GM08714 (cell line): ENCODE results near the gene ALOXE3.

ENCODE experiments used
- H3K4me3 ChIP-seq: fragments of 200-500 bp; sonication (Bioruptor generic); 2 replicates; pipeline ENCODE4 v1.5.1; 2014; ENCODE audit warnings: mild to moderate bottlenecking, low read length, inconsistent platforms
- ZNF274 ChIP-seq: IDR thresholded peaks from 2 replicates; pipeline ENCODE4 v1.6.1; 2012; ENCODE audit warnings: mild to moderate bottlenecking, low read depth, low read length

Gene ALOXE3

DNA sequence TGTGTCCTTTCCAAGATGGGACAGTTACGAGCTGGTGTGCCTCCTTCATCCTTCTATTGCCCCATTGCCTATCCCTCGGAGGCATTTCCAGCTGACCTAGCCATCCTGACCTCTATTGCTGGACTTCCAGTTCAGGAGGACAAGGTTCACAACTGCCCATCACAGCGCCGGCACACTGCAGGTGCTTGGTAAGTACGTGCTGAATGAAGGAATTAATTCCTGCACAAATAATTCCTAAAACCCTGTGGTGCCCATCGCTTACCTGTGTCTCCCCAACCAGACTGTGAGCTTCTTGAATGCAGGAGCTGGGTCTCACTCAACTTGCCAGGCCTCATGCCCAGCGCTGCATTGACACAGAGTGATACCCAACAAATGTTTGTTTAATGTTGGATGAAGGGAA is 66.5 kb downstream of the ALOXE3 start:
- no peak overlapping the region for H3K4me3 ChIP-seq
- TF ChIP-seq ZNF274 = no peak

- H3K4me3 ChIP-seq = no peak overlapping the region
- no peak for TF ChIP-seq ZNF274
Measured at GRCh38 chr17:8048736-8049135, 69.6 kb downstream of the ALOXE3 start.

- no peak for TF ChIP-seq ZNF274
- H3K4me3 ChIP-seq = no peak overlapping the region
Measured at GRCh38 chr17:8048236-8048635, 70.1 kb downstream of the ALOXE3 start.

GRCh38 chr17:8047769-8048110 is 70.6 kb downstream of the ALOXE3 start:
- H3K4me3 ChIP-seq = no peak overlapping the region
- no peak for TF ChIP-seq ZNF274

GRCh38 chr17:8046929-8047768 is 71.2 kb downstream of the ALOXE3 start:
- H3K4me3 ChIP-seq = no peak overlapping the region
- TF ChIP-seq ZNF274 = no peak

DNA sequence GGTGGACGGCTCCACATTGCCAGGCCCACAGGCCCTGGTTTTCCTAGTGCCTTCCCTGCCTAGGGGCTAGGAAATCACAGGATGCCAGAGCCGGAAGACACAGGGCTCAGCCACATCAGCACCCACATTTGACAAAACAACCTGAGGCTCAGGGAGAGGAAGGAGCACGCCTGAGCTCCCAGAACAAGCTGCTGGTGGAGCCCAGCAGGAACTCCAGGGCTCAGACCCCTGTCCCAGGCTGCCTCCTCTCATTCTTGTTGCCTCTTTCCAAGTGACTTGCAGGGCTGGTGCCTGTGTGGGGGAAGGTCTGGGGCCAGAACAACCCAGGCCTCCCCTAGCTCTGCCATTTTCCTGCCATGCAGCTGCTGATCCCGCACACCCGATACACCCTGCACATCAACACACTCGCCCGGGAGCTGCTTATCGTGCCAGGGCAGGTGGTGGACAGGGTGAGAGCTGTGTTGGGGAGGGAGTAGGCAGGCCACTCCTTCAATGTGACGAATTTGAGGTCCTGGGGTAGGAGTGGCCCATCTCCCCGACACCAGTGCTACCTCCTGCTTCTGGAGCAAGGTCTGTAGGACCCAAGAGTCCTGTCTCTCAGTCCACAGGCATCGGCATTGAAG is 71.9 kb downstream of the ALOXE3 start:
- H3K4me3 ChIP-seq = no peak overlapping the region
- no peak for TF ChIP-seq ZNF274
